Measurements from ENCODE around the gene TMED3. TPM values are rescaled to one million over a fixed set of nuclear protein-coding genes. Genes with fewer than 3 reads are reported as not detected.

The TMED3 gene
- polyA plus RNA-seq, 2 of the 4 experiments (the other 2 are of a cell fraction): 149 to 202 TPM

GRCh38 chr15:79340315-79340602 lies 29.3 kb downstream of the TMED3 start:
- Histone ChIP-seq H3K4me1 (no peaks in the 10 kb centered on the region), H3K4me3 (no peak overlapping the region), H3K27ac (no peak overlapping the region), H3K9me3 (no peaks in the 10 kb centered on the region), H3K4me2 (no peak overlapping the region)
- FAIRE-seq (no peak), ATAC-seq (no peak), DNase-seq (ENCODE audit: low read depth in 1 of 2, low spot score in 1 of 2) (no peak)
- POLR2A ChIA-PET: no interaction called here
- CTCF ChIA-PET: interaction anchor here (0.6 to 3.3 kb wide), 51 partner anchors 10 to 837 kb away, joined by 3 to 75 read pairs (median 5); partner anchors contain the start of genes MINAR1 and TMED3
- TF ChIP-seq SMC3 (IDR thresholded peaks at IDR 0.05): peak; percentile 0; the same call in 1 of the 3 replicates
- no peak for TF ChIP-seq POLR2A (IDR thresholded peaks at IDR 0.05; ENCODE audit: low read length)
- WGBS (ENCODE audit: missing lambda C conversion rate): 52% methylated on average over 5 of the region's 5 CpGs

- H3K9me3 ChIP-seq: no peaks in the 10 kb centered on the region
- H3K4me3 ChIP-seq: no peak overlapping the region
- no peaks in the 10 kb centered on the region for H3K4me1 ChIP-seq
- POLR2A ChIA-PET: no interaction called here
- FAIRE-seq (no peak), DNase-seq (ENCODE audit: low read depth in 1 of 2, low spot score in 1 of 2) (no peak), ATAC-seq (no peak)
- no peak for TF ChIP-seq HEYL (CRISPR knock-in tag; IDR thresholded peaks at IDR 0.05)
- no peak for TF ChIP-seq FOSB (CRISPR knock-in tag; IDR thresholded peaks at IDR 0.05)
- no peak for TF ChIP-seq EHF (CRISPR knock-in tag; IDR thresholded peaks at IDR 0.05)
- TF ChIP-seq CTCF (IDR thresholded peaks at IDR 0.05): no peak
- no peak for TF ChIP-seq E2F6 (IDR thresholded peaks at IDR 0.05; ENCODE audit: borderline replicate concordance, low read depth)
- TF ChIP-seq, protein P1, sequence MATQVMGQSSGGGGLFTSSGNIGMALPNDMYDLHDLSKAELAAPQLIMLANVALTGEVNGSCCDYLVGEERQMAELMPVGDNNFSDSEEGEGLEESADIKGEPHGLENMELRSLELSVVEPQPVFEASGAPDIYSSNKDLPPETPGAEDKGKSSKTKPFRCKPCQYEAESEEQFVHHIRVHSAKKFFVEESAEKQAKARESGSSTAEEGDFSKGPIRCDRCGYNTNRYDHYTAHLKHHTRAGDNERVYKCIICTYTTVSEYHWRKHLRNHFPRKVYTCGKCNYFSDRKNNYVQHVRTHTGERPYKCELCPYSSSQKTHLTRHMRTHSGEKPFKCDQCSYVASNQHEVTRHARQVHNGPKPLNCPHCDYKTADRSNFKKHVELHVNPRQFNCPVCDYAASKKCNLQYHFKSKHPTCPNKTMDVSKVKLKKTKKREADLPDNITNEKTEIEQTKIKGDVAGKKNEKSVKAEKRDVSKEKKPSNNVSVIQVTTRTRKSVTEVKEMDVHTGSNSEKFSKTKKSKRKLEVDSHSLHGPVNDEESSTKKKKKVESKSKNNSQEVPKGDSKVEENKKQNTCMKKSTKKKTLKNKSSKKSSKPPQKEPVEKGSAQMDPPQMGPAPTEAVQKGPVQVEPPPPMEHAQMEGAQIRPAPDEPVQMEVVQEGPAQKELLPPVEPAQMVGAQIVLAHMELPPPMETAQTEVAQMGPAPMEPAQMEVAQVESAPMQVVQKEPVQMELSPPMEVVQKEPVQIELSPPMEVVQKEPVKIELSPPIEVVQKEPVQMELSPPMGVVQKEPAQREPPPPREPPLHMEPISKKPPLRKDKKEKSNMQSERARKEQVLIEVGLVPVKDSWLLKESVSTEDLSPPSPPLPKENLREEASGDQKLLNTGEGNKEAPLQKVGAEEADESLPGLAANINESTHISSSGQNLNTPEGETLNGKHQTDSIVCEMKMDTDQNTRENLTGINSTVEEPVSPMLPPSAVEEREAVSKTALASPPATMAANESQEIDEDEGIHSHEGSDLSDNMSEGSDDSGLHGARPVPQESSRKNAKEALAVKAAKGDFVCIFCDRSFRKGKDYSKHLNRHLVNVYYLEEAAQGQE (IDR thresholded peaks at IDR 0.05): no peak
- no peak for TF ChIP-seq POLR2A (IDR thresholded peaks at IDR 0.05; ENCODE audit: low read length)
- TF ChIP-seq TP53 (CRISPR knock-in tag; IDR thresholded peaks at IDR 0.05): no peak
- no peak for TF ChIP-seq EHMT2 (IDR thresholded peaks at IDR 0.05; ENCODE audit: low read depth)
- no peak for TF ChIP-seq GATA3 (IDR thresholded peaks at IDR 0.05; ENCODE audit: borderline replicate concordance)
- CTCF ChIA-PET: interaction anchor here (0.7 to 3.3 kb wide), 4 partner anchors 14 to 511 kb away, joined by 3 to 75 read pairs (median 28); no protein-coding TSS in a partner anchor
- H3K27ac ChIP-seq: no peak overlapping the region
- no peak overlapping the region for H3K4me2 ChIP-seq
- 83% methylated on average over 9 of the region's 9 CpGs for WGBS (ENCODE audit: missing lambda C conversion rate)
Measured at GRCh38 chr15:79341396-79341795, 30.5 kb downstream of the TMED3 start.

GRCh38 chr15:79349525-79349924 lies 38.6 kb downstream of the TMED3 start:
- FAIRE-seq: no peak

More at GRCh38 chr15:79349525-79349924, 38.6 kb downstream of the TMED3 start:
- H3K9me3 ChIP-seq: no peaks in the 10 kb centered on the region
- ChIA-PET POLR2A (no interaction called here), CTCF (interaction anchor here (1.3 to 2.1 kb wide), 3 partner anchors 10 to 32 kb away, joined by 5 to 15 read pairs (median 7); no protein-coding TSS in a partner anchor)
- no peak overlapping the region for H3K4me3 ChIP-seq
- DNase-seq (ENCODE audit: low read depth in 1 of 2, low spot score in 1 of 2): no peak
- TF ChIP-seq MAZ (IDR thresholded peaks at IDR 0.05; ENCODE audit: borderline replicate concordance, low read depth, low read length) (no peak), HOXA7 (CRISPR knock-in tag; IDR thresholded peaks at IDR 0.05) (no peak), POLR2A (IDR thresholded peaks at IDR 0.05; ENCODE audit: low read length) (no peak), FOXS1 (CRISPR knock-in tag; IDR thresholded peaks at IDR 0.05) (no peak), E2F6 (IDR thresholded peaks at IDR 0.05; ENCODE audit: borderline replicate concordance, low read depth) (no peak), MYC (IDR thresholded peaks at IDR 0.05; ENCODE audit: borderline replicate concordance, low read length) (no peak), EHF (CRISPR knock-in tag; IDR thresholded peaks at IDR 0.05) (no peak), CHD4 (IDR thresholded peaks at IDR 0.05; ENCODE audit: borderline replicate concordance) (no peak), NPAS2 (CRISPR knock-in tag; IDR thresholded peaks at IDR 0.05; ENCODE audit: borderline replicate concordance) (no peak), RCOR1 (IDR thresholded peaks at IDR 0.05; ENCODE audit: low read depth, low read length) (no peak), CBX2 (IDR thresholded peaks at IDR 0.05; ENCODE audit: borderline replicate concordance, low read depth) (no peak), CHD2 (IDR thresholded peaks at IDR 0.05; ENCODE audit: low read length, partially characterized antibody) (no peak), HOXB13 (CRISPR knock-in tag; IDR thresholded peaks at IDR 0.05; ENCODE audit: low read depth) (no peak)
- TF ChIP-seq, protein P2, sequence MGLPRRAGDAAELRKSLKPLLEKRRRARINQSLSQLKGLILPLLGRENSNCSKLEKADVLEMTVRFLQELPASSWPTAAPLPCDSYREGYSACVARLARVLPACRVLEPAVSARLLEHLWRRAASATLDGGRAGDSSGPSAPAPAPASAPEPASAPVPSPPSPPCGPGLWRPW (IDR thresholded peaks at IDR 0.05): no peak
- H3K4me2 ChIP-seq: no peak overlapping the region
- ATAC-seq: no peak
- H3K4me1 ChIP-seq: no peaks in the 10 kb centered on the region
- H3K27ac ChIP-seq: no peak overlapping the region
- WGBS (ENCODE audit: missing lambda C conversion rate): 85% methylated on average over 4 of the region's 4 CpGs

Data from A549 (cell line).